Stimulated activated CD8-positive, alpha-beta memory T cell treated with anti-CD3 and anti-CD28 coated beads, Interleukin-12 subunit alpha, Interleukin-12 subunit beta, amount 100 ng/mL, for 24 hours (primary cell): Measurements from ENCODE around the gene ZNF705A.
"Not testable (repeated sequence)": the region's sequence is repeated elsewhere in the genome, so short reads cannot be mapped to it uniquely, and the experiment has no call there.

Source experiments
- DNase-seq: peaks from one replicate; pipeline ENCODE4 v3.0.0-alpha.2; 2020; ENCODE audit errors: extremely low read depth

The ZNF705A gene

DNA sequence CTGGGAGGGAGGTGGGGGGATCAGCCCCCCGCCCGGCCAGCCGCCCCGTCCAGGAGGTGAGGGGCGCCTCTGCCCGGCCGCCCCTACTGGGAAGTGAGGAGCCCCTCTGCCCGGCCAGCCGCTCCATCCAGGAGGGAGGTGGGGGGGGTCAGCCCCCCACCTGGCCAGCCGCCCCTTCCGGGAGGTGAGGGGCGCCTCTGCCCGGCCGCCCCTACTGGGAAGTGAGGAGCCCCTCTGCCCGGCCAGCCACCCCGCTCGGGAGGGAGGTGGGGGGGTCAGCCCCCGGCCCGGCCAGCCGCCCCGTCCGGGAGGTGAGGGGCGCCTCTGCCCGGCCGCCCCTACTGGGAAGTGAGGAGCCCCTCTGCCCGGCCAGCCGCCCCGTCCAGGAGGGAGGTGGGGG is 27.4 kb downstream of the ZNF705A start:
- DNase-seq, result not testable (repeated sequence)

DNA sequence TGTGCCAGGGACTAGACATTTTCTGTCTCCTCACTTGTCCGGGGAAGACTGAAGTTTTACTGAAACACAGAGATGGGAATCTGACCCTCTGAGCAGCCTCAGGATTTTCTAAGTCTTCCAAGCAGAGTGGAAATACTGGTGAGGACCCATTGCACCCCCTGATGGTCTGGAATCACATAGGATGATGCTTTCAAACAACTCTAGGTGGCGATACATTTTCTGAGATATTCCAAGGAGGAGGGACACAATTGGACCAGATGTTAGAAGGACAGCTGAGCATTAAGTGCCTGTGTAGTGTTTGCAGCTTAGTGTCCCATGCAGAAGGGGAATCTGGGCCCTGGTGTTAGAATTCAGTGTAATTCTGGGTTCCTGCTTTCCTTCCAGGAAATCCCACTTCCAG is 31.3 kb downstream of the ZNF705A start:
- DNase-seq, result not testable (repeated sequence)

DNA sequence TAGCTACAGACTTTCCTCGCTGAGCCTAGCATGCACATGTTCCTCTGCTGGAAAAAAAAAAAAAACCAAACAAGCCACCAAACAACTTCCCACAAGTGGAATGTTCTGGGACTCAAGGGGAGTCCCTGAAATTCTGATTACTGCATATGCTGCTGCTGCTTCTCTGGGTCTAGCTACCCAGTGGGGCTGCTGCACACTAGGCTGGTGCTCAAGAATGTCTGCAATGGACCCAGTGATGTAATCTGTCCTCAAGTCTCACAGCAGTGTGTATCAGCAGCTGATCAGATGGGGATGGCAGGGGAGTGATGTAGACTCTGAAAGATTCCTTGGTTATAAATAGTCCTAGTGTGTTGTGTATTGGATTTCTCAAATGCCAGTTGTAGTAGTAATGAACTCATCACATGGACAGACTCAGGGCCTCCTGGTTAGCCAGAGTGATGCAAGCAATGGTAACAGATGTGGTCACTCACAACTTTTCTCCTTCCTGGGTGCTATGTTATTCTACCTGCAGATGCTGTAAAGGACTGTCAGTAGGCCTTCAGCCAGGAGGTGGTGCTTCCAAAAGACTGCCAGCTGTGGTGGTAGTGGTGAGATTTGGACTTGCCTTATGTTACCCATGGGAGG is 41.0 kb downstream of the ZNF705A start:
- not testable (repeated sequence) for DNase-seq

DNA sequence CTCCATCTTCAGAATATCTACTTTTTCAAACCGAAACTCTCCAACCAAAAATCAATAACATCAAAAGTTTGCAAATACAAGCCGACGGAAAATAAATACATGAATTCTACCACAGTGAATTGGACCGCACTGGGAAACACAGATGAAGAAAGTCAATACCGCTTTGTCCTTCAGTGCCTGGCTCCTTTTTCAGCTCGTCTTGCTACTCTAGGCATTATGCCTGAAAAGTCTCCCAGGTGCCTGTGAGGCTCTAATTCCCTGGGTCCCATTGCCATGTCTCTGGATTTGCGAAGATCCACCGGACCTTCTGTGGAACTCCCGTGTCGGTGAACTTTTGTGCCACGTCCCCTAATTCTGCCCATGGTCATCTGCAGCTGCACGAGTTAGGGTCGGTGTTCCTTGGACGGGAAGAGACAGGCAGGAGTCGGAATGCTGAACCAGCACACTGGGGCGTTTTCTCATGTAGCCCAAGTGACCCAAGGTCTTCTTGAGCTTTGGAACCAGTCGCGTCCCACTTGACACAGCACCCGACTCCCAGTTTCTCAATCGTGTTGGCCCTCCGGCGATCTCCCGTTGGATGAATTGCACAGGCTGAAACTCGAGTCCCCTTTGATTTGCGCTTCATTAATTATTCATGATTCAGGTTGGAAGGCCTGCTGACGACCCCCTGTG is 62.0 kb downstream of the ZNF705A start:
- not testable (repeated sequence) for DNase-seq

- not testable (repeated sequence) for DNase-seq
These were observed 64.6 kb downstream of the ZNF705A start for GRCh38 chr12:8221375-8221774.

DNA sequence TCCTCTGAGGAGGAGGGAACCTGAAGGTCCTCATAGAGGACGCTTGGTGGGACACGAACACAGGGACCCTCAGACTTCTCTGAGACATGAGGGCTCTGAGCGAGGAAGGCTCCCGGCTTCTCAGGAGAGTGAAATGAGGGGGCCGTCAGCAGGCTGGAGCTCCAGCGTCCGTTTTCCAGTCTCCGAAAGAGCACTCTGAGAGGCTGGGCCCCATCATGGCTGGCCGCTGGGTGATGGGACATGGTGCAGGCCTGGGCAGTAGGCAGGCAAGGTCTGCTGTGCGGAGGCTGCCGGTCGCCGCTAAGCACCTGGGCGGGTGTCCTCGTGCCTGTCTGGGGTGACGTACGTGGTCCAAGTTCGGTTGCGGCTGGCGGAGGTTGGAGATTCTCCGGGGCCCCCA is 65.0 kb downstream of the ZNF705A start:
- DNase-seq, result not testable (repeated sequence)

- DNase-seq, result not testable (repeated sequence)
These were observed 65.5 kb downstream of the ZNF705A start for GRCh38 chr12:8222303-8222702.

DNA sequence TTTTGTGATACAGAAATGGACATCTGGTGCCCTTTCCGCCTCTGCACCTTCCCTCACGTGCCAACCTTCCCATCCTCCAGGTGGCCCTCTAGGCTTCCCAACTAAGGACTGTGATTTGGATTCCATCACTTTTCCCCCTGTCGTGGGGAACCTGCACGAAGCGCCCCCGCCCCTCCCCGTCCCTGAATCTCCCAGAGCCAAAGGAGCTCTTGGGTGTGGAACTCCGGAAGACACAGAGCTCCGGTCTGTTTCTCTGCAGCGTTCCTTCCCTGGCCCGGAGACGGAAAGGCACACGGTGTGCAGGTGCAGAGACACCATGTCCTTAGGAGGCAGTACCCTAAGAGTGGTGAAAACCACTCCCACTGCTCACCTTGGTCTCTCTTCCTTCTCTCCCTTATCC is 66.8 kb downstream of the ZNF705A start:
- not testable (repeated sequence) for DNase-seq

DNA sequence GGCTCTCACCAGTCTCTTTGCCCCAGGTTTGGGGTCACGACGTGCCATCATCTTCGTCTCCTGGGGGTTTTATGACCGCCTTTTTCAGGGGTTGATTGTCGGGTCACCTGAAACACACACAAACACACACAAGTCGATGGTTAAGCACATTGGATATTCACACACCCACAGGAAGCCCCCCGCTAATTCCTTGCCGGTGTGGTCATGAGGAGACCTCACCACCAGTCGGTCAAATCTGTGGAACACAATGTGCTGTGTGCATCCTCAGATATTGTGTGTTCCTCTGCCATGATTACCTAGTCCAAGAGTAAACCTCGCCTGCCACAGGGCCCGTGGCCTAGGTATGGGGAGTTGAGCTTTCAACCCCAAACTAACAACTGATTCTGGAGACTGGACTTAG is 68.0 kb downstream of the ZNF705A start:
- not testable (repeated sequence) for DNase-seq

DNA sequence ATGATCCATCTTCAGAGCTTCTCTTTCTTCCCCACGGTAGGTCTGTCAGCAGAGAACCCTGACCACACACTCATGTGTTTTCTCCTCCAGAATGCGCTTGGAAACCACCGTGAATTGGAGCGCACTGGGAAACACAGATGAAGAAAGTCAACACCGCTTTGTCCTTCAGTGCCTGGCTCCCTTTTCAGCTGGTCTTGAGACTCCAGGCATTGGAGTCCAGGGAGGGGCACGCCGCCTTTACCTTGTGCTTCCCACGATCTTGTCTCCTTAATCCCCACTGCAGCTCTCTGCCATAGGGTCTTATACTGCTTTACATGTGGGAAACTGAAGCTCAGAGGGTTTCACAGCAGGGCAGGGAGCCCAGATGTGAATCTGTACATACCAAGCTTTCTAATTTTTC is 69.5 kb downstream of the ZNF705A start:
- no peak for DNase-seq

DNA sequence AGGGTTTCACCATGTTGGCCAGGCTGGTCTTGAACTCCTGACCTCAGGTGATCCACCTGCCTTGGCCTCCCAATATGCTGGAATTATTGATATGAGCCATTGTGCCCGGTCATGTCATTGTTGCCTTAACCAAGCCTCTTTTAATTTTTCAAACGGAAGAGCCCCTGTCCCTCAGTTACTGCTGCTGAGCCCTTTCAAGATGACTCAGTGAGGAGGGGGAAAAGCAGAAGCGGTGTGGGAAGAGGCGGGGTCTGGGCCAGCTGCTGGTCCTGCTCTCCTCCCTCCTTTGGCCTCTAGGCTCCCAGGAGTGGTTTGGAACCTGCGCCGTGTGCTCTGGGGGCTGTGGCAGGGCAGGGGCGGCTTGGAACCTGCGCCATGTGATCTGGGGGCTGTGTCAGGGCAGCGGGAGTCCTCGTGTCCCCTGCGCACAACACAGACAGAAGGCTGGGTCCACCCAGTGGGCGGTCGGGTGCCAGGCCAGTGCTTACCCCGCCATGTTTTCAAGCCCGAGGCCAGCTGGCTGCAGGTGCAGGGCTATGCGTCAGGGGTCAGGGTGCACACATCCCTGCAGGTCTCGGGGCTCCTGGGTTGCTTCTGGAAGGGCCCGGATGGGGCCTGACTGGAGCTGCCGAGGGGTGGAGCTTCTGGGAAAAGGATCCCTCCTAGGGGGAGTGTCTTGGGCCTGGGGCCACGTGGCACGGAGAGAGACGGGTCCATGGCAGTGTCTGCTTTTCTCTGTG is 70.3 kb downstream of the ZNF705A start, which contains the start of gene FAM90A1:
Gene FAM90A1, minus strand, starts transcription at position 627 of the 740 bp plus-strand sequence. CDS start 2,786 bp downstream, outside the sequence.
- not testable (repeated sequence) for DNase-seq

DNA sequence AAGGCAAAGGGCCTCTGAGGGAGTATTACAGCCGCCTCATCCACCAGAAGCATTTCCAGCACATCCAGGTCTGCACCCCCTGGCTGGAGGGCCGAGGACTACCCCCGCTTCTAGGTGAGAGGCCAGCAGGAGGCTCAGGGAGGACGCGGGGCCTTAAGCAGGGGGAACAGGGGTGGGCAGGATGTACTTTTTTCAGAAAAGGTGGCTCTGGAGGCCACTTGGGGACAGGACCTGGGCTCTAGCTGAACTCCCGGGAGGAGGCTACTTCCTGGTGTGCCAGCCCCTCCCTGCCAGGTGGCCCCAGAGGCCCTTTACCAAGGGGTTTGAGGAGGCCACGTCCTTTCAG is 70.9 kb downstream of the ZNF705A start:
- DNase-seq, result not testable (repeated sequence)

DNA sequence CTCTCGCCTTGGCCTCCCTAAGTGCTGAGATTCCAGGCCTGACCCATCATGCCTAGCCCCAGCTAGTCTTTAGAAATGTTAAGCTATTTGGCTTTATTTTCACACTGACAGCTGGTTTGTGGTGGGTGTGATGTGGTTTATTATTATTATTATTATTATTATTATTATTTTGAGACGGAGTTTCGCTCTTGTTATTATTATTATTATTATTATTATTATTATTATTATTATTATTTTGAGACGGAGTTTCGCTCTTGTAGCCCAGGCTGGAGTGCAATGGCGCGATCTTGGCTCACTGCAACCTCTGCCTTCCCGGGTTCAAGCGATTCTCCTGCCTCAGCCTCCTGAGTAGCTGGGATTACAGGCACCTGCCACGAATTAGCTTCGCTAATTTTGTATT is 71.8 kb downstream of the ZNF705A start:
- DNase-seq, result not testable (repeated sequence)

DNA sequence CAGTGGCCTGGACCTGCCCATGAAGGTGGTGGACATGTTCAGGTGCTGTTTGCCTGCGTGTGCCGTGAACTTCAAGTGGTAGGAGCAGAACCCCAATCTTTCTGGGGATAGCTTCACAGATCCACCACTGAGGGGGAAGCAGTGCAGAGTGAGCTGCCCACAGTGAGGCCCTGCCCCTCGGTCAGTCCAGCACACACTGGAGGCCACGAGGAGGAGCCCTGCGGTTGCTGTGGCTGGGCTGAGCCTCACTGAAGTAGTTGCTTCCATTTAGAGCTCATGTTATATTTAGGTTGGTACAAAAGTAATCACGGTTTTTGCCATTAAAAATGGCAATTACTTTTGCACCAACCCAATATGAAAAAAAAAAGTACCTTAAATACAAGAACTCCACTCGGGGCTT is 72.7 kb downstream of the ZNF705A start:
- not testable (repeated sequence) for DNase-seq
